K562 (cell line): ENCODE results near the gene MYL10. TPM values are rescaled to one million over a fixed set of nuclear protein-coding genes. Genes with fewer than 3 reads are reported as not detected.

Experiments
- KLF10 ChIP-seq: fragments of 250-450 bp; sonication (Bioruptor Pico); IDR thresholded peaks from 2 replicates; pipeline ENCODE4 v1.6.1; 2021; ENCODE audit warnings: matching md5 sums
- PCBP2 ChIP-seq: fragments of 200-400 bp; formaldehyde crosslinking; IDR thresholded peaks from 2 replicates; pipeline ENCODE4 v1.6.1; 2018; ENCODE audit warnings: low read length, low read depth, mild to moderate bottlenecking, moderate library complexity; ENCODE audit not compliant: poor library complexity, severe bottlenecking
- ZKSCAN3 ChIP-seq: fragments of 250-450 bp; sonication (Bioruptor Pico); IDR thresholded peaks from 2 replicates; pipeline ENCODE4 v1.4.0; 2020
- polyA plus RNA-seq, 8 experiments: library from polyadenylated mRNA; depleted of rRNA in 4 of 8; stranded (reverse) in 5 of 8; unstranded in 3 of 8; fragments of >200 nt; fragmentation: Nextera tagmentation in 2 of 8; fragmentation: Illumina TruSeq in 1 of 8; extraction: Ambion mirVana in 2 of 8; extraction: Trizol in 1 of 8; gene quantifications; 2 replicates each; pipeline versions ENCODE4 v1.2.1 to v1.2.3, GENCODE V29; 2011 to 2014; ENCODE audit warnings: inconsistent platforms in 1 of 8, missing spikeins in 1 of 8
- total RNA-seq, 7 experiments: library from RNA; depleted of rRNA in 6 of 7; stranded (reverse); fragments of >200 nt in 6 of 7; fragmentation: Illumina TruSeq in 2 of 7; extraction: Trizol in 2 of 7; gene quantifications; 2 replicates each; pipeline versions ENCODE4 v1.2.1 to v1.2.3, GENCODE V29; 2011 to 2021; ENCODE audit warnings: low replicate concordance in 1 of 7
- TF ChIP-seq, protein P1 (sequence below): fragments of 250-450 bp; sonication (Bioruptor Pico); IDR thresholded peaks from 2 replicates; pipeline ENCODE4 v1.4.0; 2020

MYL10 gene
- total and polyA plus RNA-seq, 9 of the 15 experiments (the other 6 are each of a cell fraction or from before 2014, with no cell fraction given) = not detected

- TF ChIP-seq, protein P1, sequence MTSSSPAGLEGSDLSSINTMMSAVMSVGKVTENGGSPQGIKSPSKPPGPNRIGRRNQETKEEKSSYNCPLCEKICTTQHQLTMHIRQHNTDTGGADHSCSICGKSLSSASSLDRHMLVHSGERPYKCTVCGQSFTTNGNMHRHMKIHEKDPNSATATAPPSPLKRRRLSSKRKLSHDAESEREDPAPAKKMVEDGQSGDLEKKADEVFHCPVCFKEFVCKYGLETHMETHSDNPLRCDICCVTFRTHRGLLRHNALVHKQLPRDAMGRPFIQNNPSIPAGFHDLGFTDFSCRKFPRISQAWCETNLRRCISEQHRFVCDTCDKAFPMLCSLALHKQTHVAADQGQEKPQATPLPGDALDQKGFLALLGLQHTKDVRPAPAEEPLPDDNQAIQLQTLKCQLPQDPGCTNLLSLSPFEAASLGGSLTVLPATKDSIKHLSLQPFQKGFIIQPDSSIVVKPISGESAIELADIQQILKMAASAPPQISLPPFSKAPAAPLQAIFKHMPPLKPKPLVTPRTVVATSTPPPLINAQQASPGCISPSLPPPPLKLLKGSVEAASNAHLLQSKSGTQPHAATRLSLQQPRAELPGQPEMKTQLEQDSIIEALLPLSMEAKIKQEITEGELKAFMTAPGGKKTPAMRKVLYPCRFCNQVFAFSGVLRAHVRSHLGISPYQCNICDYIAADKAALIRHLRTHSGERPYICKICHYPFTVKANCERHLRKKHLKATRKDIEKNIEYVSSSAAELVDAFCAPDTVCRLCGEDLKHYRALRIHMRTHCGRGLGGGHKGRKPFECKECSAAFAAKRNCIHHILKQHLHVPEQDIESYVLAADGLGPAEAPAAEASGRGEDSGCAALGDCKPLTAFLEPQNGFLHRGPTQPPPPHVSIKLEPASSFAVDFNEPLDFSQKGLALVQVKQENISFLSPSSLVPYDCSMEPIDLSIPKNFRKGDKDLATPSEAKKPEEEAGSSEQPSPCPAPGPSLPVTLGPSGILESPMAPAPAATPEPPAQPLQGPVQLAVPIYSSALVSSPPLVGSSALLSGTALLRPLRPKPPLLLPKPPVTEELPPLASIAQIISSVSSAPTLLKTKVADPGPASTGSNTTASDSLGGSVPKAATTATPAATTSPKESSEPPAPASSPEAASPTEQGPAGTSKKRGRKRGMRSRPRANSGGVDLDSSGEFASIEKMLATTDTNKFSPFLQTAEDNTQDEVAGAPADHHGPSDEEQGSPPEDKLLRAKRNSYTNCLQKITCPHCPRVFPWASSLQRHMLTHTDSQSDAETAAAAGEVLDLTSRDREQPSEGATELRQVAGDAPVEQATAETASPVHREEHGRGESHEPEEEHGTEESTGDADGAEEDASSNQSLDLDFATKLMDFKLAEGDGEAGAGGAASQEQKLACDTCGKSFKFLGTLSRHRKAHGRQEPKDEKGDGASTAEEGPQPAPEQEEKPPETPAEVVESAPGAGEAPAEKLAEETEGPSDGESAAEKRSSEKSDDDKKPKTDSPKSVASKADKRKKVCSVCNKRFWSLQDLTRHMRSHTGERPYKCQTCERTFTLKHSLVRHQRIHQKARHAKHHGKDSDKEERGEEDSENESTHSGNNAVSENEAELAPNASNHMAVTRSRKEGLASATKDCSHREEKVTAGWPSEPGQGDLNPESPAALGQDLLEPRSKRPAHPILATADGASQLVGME (CRISPR knock-in tag) = no peak
- no peak for TF ChIP-seq ZKSCAN3 (CRISPR knock-in tag)
- no peak for TF ChIP-seq PCBP2
- no peak for TF ChIP-seq KLF10 (CRISPR knock-in tag)
Observed at GRCh38 chr7:101588131-101588935, 40.8 kb downstream of the MYL10 start (continued).
